ENCODE data around the gene GH1. TPM values are rescaled to one million over a fixed set of nuclear protein-coding genes. Genes with fewer than 3 reads are reported as not detected.

GH1 gene
- total RNA-seq, 1 donor from 2014 or later, result not detected

DNA sequence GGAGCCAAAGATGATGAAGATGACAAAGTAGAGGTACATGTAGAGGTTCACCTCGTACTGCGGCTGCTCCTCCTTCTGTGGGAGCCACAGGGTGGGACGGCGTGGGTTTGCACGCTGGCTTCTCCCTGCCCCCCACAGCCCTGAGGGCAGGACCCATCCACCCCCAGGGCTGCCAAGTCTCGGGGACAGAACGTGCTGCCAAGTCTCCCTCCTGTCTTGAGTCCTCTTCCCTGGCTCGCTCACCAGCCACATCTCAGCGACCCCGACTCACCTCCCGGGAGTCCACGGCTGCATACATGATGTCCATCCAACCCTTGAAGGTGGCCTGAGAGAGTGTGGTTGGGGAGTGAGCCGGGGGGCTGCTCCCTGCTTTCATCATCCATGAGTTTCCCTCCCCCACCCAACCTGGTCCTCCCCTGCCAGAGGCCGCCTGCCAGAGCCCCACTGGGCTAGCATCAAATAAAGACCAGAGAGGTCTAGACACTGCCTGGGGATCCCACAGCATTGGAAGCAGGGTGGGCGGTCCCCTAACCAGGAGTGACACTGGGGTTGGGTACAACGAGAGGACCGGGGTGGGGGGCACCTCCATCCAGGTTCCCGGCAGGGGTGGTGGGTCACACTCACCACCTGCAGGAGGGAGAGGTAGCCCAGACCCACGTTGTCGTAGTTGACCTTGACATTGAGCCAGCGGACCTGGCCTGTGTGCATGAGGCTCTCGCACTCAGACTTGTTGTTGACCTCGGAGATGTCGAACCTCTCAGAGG lies 26.3 kb upstream of the GH1 start:
- H3K9me3 Mint-ChIP-seq (ENCODE audit: low read depth), result no peaks in the 10 kb centered on the region
- H3K27ac Mint-ChIP-seq (ENCODE audit: unreplicated experiment), result no peak overlapping the region
- DNase-seq (ENCODE audit: low spot score), result no peak
- H3K36me3 Mint-ChIP-seq (ENCODE audit: low read depth), result no peaks in the 10 kb centered on the region
- H3K27me3 Mint-ChIP-seq (ENCODE audit: low read depth), result peaks cover 4% of the 10 kb centered on the region
- H3K4me1 Mint-ChIP-seq (ENCODE audit: low read depth), result no peaks in the 10 kb centered on the region
- TF ChIP-seq, protein P1, sequence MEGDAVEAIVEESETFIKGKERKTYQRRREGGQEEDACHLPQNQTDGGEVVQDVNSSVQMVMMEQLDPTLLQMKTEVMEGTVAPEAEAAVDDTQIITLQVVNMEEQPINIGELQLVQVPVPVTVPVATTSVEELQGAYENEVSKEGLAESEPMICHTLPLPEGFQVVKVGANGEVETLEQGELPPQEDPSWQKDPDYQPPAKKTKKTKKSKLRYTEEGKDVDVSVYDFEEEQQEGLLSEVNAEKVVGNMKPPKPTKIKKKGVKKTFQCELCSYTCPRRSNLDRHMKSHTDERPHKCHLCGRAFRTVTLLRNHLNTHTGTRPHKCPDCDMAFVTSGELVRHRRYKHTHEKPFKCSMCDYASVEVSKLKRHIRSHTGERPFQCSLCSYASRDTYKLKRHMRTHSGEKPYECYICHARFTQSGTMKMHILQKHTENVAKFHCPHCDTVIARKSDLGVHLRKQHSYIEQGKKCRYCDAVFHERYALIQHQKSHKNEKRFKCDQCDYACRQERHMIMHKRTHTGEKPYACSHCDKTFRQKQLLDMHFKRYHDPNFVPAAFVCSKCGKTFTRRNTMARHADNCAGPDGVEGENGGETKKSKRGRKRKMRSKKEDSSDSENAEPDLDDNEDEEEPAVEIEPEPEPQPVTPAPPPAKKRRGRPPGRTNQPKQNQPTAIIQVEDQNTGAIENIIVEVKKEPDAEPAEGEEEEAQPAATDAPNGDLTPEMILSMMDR (IDR thresholded peaks at IDR 0.05), result no peak
- no peak overlapping the region for H3K4me3 Mint-ChIP-seq (ENCODE audit: unreplicated experiment)

DNA sequence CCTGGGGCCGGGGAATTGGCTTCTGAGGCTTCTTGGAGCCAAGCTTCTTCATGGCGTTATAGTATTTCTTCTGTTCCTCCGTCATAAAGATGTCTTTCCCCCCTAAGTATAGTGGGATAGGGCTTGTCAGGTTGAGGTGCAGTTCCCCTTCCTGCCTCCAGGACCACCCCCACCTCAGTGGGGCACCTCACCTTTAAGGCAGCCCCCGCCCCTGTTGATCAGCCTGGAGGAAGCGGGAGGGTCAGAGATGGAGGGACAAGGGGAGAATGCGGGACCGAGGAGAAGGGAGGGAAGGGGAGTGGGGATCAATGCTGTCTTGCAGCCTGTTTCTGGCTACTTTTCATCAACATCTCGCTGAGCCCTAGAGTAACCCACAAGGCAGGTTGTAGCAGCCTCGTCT lies 25.1 kb upstream of the GH1 start:
- peaks cover 4% of the 10 kb centered on the region for H3K27me3 Mint-ChIP-seq (ENCODE audit: low read depth)
- no peaks in the 10 kb centered on the region for H3K4me1 Mint-ChIP-seq (ENCODE audit: low read depth)
- H3K36me3 Mint-ChIP-seq (ENCODE audit: low read depth), result no peaks in the 10 kb centered on the region
- TF ChIP-seq, protein P1 (IDR thresholded peaks at IDR 0.05), result peak; percentile 27
- no peak overlapping the region for H3K27ac Mint-ChIP-seq (ENCODE audit: unreplicated experiment)
- no peak for DNase-seq (ENCODE audit: low spot score)
- H3K9me3 Mint-ChIP-seq (ENCODE audit: low read depth), result no peaks in the 10 kb centered on the region
- no peak overlapping the region for H3K4me3 Mint-ChIP-seq (ENCODE audit: unreplicated experiment)

DNA sequence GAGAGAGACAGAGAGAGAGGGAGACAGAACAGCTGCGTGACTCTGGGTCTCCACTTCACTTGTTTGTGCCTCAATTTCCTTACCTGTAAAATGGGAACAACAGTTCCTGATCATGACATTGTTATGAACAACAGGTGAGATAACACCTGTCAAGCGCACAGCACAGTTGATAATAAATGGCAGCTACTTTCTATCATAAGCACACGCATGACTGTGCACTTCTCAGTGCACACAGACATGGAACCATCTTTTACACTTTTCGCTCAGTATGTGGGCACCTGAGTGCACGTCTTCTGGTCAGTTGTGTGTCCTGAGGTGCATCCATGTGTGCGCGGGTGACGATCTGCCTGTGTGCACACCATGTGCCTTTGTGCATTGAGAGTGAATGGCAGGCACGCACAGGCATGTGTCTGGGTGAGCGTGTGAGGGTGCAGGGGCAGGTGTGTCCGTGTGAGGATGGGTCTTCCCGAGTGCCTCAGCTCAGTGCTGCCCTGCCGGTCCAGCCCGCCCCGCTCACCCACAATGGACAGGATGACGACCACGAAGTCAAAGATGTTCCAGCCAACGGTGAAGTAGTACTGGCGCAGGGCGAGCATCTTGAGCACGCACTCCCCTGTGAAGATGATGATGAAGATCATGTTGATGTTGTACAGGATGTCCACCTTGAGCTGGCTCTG lies 23.8 kb upstream of the GH1 start:
- no peaks in the 10 kb centered on the region for H3K36me3 Mint-ChIP-seq (ENCODE audit: low read depth)
- no peak overlapping the region for H3K27ac Mint-ChIP-seq (ENCODE audit: unreplicated experiment)
- H3K27me3 Mint-ChIP-seq (ENCODE audit: low read depth), result peaks cover 4% of the 10 kb centered on the region
- no peaks in the 10 kb centered on the region for H3K9me3 Mint-ChIP-seq (ENCODE audit: low read depth)
- TF ChIP-seq, protein P1 (IDR thresholded peaks at IDR 0.05), result no peak
- no peak for DNase-seq (ENCODE audit: low spot score)
- no peak overlapping the region for H3K4me3 Mint-ChIP-seq (ENCODE audit: unreplicated experiment)
- H3K4me1 Mint-ChIP-seq (ENCODE audit: low read depth), result no peaks in the 10 kb centered on the region

GRCh38 chr17:63941751-63942150 lies 23.1 kb upstream of the GH1 start:
- Mint-ChIP-seq H3K36me3 (ENCODE audit: low read depth) (no peaks in the 10 kb centered on the region), H3K4me1 (ENCODE audit: low read depth) (no peaks in the 10 kb centered on the region), H3K27ac (ENCODE audit: unreplicated experiment) (no peak overlapping the region), H3K9me3 (ENCODE audit: low read depth) (no peaks in the 10 kb centered on the region), H3K27me3 (ENCODE audit: low read depth) (peaks cover 4% of the 10 kb centered on the region), H3K4me3 (ENCODE audit: unreplicated experiment) (no peak overlapping the region)
- TF ChIP-seq, protein P1 (IDR thresholded peaks at IDR 0.05), result no peak
- DNase-seq (ENCODE audit: low spot score), result no peak

DNA sequence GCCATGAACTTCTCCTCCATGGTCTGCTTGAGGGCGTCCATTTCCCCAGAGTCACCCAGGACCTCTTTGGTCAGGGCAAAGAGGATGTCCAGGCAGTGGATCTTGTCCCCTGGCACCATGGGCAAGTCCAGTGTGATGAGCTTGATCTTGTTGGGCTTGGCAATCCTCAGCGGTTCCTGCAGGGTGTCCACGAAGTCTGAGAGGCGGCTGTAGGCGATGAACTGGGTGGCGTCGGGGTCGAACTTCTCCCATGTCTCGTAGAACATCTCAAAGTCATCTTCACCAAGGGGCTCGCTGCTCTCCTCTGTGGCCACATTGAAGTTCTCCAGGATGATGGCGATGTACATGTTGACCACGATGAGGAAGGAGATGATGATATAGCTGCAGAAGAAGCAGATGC lies 22.5 kb upstream of the GH1 start:
- H3K36me3 Mint-ChIP-seq (ENCODE audit: low read depth), result no peaks in the 10 kb centered on the region
- DNase-seq (ENCODE audit: low spot score), result no peak
- H3K4me3 Mint-ChIP-seq (ENCODE audit: unreplicated experiment), result no peak overlapping the region
- H3K27me3 Mint-ChIP-seq (ENCODE audit: low read depth), result peaks cover 5% of the 10 kb centered on the region
- H3K27ac Mint-ChIP-seq (ENCODE audit: unreplicated experiment), result no peak overlapping the region
- no peaks in the 10 kb centered on the region for H3K4me1 Mint-ChIP-seq (ENCODE audit: low read depth)
- TF ChIP-seq, protein P1 (IDR thresholded peaks at IDR 0.05), result no peak
- H3K9me3 Mint-ChIP-seq (ENCODE audit: low read depth), result no peaks in the 10 kb centered on the region
